LNCAP (cell line): ENCODE results near the gene ELMO1.

Experiments used
- TF ChIP-seq, protein P1 (sequence below): fragments of 450-650 bp; IDR thresholded peaks from 2 replicates; pipeline ENCODE4 v1.5.1; 2017; ENCODE audit warnings: mild to moderate bottlenecking

Gene ELMO1

DNA sequence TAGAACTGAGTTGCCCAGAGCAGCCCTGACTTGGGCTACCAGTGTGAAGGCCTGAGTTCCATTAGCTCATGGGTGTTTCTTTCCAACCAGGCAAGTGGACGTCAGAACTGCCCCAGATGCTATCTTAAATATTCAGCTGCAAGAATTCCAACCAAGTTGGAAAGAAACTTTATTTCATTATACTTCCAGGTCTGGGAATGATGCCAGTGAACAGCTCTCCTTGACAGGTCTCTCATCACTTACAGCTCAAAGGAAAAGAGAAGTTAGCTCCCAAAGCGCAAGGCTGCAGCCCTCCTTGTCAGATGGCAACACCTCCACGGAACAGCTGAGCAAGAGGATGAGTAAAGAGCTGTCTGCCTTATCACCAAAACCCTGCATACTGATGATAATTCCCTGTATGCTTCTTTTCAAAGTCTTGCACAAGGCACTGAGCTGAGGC, 468.8 kb downstream of the ELMO1 start:
- TF ChIP-seq, protein P1, sequence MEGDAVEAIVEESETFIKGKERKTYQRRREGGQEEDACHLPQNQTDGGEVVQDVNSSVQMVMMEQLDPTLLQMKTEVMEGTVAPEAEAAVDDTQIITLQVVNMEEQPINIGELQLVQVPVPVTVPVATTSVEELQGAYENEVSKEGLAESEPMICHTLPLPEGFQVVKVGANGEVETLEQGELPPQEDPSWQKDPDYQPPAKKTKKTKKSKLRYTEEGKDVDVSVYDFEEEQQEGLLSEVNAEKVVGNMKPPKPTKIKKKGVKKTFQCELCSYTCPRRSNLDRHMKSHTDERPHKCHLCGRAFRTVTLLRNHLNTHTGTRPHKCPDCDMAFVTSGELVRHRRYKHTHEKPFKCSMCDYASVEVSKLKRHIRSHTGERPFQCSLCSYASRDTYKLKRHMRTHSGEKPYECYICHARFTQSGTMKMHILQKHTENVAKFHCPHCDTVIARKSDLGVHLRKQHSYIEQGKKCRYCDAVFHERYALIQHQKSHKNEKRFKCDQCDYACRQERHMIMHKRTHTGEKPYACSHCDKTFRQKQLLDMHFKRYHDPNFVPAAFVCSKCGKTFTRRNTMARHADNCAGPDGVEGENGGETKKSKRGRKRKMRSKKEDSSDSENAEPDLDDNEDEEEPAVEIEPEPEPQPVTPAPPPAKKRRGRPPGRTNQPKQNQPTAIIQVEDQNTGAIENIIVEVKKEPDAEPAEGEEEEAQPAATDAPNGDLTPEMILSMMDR = no peak

DNA sequence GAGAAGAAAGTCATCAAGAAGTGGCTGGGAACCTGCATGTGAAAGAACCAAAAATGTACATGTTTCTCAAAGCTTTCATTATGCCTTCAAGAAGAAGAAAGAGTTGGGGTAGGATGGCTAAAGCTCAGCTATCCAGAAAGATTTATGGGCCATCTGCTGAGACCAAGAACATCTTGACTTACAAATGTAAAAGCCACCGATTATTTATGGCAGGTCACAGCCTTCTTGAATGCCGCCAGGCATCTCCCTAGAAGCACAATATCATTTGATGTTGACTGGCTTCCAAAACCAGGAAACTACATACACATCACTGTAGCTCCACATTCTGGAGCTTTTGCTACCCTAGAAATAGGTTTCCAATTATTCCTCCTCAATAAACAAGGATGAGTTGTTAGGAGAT, 470.2 kb downstream of the ELMO1 start:
- TF ChIP-seq, protein P1 = no peak

DNA sequence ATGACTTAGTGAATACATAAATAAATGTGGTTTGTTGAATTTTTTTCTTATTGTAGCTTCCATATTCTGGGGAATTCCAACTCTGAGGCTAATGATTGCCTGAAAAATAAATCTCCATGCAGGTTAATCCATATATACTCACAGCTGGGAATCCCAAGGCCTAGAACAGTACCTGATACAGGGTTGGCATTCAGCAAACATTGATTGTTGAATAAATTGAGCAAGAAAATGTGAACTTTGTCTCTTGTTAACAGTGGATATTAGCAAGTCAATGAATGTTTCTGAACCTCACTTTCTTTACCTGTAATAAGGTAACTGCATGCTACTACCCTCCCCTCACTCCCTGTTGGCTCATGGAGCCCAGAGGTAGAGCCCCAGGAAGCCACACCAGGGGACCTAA, 470.8 kb downstream of the ELMO1 start:
- TF ChIP-seq, protein P1 = no peak

DNA sequence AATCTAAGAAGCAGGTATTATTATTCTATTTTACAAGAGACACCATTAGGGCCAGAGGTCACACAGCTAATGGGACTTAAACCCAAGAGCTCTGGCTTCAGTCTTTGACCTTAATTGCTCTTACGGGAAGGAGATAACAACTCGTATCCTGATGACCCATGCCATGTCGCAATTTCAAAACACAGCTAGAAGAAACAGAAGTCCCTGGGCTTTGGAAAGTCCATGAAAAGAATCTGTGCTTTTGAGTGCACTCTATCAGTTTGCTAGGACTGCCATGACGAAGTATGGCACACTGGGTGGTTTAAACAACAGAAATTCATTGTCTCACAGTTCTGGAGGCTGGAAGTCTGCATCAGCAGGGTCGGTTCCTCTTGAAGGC, 476.5 kb downstream of the ELMO1 start:
- TF ChIP-seq, protein P1 = no peak

DNA sequence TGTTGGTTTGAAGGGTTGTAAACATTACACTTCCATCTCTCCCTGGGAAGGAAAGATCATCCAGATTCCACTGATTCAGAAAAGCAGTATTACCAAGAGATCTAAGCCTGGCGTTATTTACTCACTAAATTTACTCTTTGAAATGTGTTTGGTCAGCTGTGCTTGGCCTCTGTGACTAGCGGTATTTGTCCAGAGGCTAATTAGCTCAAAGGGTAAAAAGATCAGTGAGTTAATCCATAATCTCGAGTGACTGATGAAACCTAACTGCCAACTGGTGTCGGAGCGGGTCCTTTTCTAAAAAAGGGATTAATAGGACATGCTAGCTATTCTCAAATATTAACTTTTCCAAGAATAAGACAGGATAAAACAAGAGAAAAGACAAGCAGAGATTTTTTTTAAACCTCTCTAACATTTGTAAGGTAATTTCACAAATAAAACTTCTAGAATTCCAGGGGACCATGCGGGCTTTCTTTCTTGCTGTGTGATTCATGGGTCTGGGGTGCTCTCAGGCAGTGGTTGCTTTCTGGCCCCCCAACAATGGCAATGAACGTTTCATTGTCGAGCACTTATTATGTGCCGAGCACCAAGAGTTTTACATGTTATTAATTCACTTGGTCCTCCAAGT, 477.0 kb downstream of the ELMO1 start:
- TF ChIP-seq, protein P1 = no peak

DNA sequence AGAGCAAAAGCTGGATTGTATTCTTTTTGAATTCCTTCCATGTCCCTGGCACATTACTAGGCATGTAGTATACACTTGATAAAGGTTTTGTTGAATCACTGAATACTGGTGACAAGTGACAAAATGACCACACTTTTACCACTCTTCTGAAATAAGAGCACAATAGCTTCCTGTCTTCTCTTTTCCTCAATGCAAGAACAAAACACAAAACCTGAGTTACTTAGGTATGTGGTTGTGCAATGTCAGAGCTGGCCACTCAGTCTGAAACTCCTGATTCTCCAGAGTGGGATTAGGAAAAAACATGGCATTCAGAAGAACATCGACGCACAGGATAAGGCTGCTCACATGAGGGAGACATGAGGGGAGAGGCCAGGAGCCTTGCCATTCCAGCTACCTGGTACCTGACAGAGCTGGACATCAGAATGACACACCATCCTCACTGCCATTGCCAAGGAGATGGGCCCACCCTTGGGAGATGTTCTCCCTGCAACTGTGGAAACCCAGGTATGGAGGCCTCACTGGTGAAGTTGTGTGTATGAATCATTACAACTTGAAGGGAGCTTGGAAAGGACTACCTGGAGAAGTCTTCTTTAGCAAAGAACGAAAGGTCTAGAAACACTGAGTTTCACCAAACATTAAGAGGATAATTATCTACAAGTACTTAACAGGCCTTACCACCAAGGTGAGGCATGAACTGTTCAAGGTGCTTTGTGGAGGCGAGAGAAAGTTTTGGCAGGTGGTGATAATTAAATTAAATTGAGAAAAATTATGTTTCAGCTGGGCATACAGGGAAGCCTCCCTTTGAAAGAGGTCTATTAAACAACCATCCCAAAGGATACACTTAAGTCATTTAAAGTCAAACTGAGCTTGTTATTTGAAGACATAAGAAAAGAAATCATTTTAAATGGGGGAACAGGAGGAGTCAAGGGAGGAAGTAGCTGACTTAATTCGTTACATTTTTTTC, 477.8 kb downstream of the ELMO1 start:
- TF ChIP-seq, protein P1 = no peak

DNA sequence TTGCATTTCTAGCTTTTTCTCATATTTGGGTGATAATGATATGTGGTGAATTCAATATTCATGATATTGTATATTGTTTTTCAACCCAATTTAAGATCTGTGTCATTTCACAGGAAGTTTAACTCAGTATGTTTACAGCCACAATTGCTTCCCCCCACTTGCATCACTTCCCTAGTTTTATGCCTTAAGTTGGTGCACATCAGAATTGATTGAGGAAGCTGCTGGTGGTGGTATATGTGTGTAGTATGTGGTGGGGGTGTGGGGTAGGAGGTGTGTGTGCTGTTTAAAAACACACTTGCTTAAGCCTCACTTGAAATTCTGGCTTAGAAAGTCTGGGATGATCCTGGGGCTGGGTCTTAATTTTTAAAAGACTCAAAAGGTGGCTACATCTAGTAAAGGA, 479.3 kb downstream of the ELMO1 start:
- TF ChIP-seq, protein P1 = no peak
